ENCODE data around the gene ZNRF1. TPM values are rescaled to one million over a fixed set of nuclear protein-coding genes. Genes with fewer than 3 reads are reported as not detected.

ZNRF1 gene
- total and polyA plus RNA-seq, 2 of the 8 experiments (the other 6 are each of a cell fraction or from before 2014, with no cell fraction given), result 33.5 to 52.9 TPM

GRCh38 chr16:75112734-75113491 lies 114.1 kb downstream of the ZNRF1 start:
- Histone ChIP-seq H4K5ac (ENCODE audit: insufficient read length, low read depth, low read length) (no peak overlapping the region), H3K14ac (ENCODE audit: insufficient read length) (no peak overlapping the region), H3K23me2 (ENCODE audit: low read depth, low read length) (no peaks in the 10 kb centered on the region), H2BK5ac (ENCODE audit: low read depth, low read length) (peak overlapping the region; percentile 66; the same call in 1 of the 2 replicates), H3K4ac (replicated peaks; ENCODE audit: insufficient read length, low read depth, low read length) (no peak overlapping the region), H3K56ac (replicated peaks; ENCODE audit: insufficient read length, low read depth, low read length) (no peak overlapping the region), H4K91ac (replicated peaks; ENCODE audit: insufficient read length, low read length) (peak overlapping the region; percentile 34), H3K18ac (ENCODE audit: extremely low read depth, low read length) (peak overlapping the region; percentile 62; the same call in 1 of the 2 replicates), H3K23ac (ENCODE audit: insufficient read length) (no peak overlapping the region), H2BK20ac (ENCODE audit: low read length) (no peak overlapping the region), H3K79me1 (ENCODE audit: low read depth, low read length) (peaks cover 3% of the 10 kb centered on the region; the same call in 1 of the 2 replicates), H2BK15ac (ENCODE audit: low read length) (peak overlapping the region; percentile 88; the same call in 1 of the 2 replicates), H3K36me3 (ENCODE audit: control insufficient read depth in 2 of 4, insufficient read depth in 4 of 4, low read length in 3 of 4) (peaks cover 0 to 16% (median 3%) of the 10 kb centered on the region in 4 experiments; a peak in 2 of 8 replicates), H2BK12ac (ENCODE audit: low read depth, low read length) (peak overlapping the region; percentile 60; the same call in 1 of the 2 replicates), H4K20me1 (replicated peaks in 1 of 2; ENCODE audit: control insufficient read depth in 1 of 2, insufficient read depth in 2 of 2, low read length in 2 of 2) (peaks cover 2 to 3% of the 10 kb centered on the region in 2 experiments), H2AFZ (ENCODE audit: low read length) (no peak overlapping the region), H3K9me3 (ENCODE audit: insufficient read depth in 2 of 2, low read depth in 1 of 2, low read length in 1 of 2) (no peaks in the 10 kb centered on the region), H2BK120ac (replicated peaks; ENCODE audit: low read depth, low read length) (no peak overlapping the region), H4K8ac (ENCODE audit: extremely low read depth, insufficient read depth, low read length) (no peak overlapping the region), H3K4me3 (ENCODE audit: extremely low read depth in 1 of 4, insufficient read depth in 2 of 4, low read depth in 3 of 4, low read length in 4 of 4) (no peak overlapping the region), H3K4me1 (replicated peaks in 1 of 4; ENCODE audit: control insufficient read depth in 3 of 4, insufficient read depth in 4 of 4, low read length in 3 of 4) (peaks cover 9 to 53% (median 41%) of the 10 kb centered on the region in 4 experiments), H3K27ac (ENCODE audit: low read depth, low read length) (no peak overlapping the region), H3K79me2 (ENCODE audit: control insufficient read depth in 1 of 2, insufficient read depth in 2 of 2, low read length in 2 of 2) (no peaks in the 10 kb centered on the region; a peak in 1 of 4 replicates), H3K27me3 (replicated peaks in 1 of 4; ENCODE audit: control insufficient read depth in 3 of 4, extremely low read depth in 1 of 4, insufficient read depth in 3 of 4, low read length in 3 of 4) (no peaks in the 10 kb centered on the region), H2AK5ac (ENCODE audit: low read depth, low read length) (no peak overlapping the region), H3K4me2 (ENCODE audit: insufficient read depth in 1 of 2, low read depth in 2 of 2, low read length in 2 of 2) (no peak overlapping the region), H3K9ac (replicated peaks in 1 of 4; ENCODE audit: extremely low read depth in 1 of 4, low read depth in 3 of 4, low read length in 3 of 4) (peak overlapping the region in 1 of 4 experiments; percentile 7; a peak in 1 of 7 replicates)
- no peak for TF ChIP-seq PHF8 (conservative IDR thresholded peaks at IDR 0.05; ENCODE audit: low read depth, low read length)
- 0 out of 2 replicates have a peak, but pooled peaks have one; percentile 26 for TF ChIP-seq TCF12 (IDR thresholded peaks at IDR 0.05; ENCODE audit: low read depth, low read length)
- TF ChIP-seq SUZ12 (IDR thresholded peaks at IDR 0.05; ENCODE audit: low read length), result no peak
- no peak for TF ChIP-seq SP1 (IDR thresholded peaks at IDR 0.05; ENCODE audit: low read depth, low read length)
- TF ChIP-seq ATF2 (IDR thresholded peaks at IDR 0.05; ENCODE audit: low read length), result no peak
- no peak for TF ChIP-seq POLR2A (IDR thresholded peaks at IDR 0.05; ENCODE audit: control extremely low read depth in 1 of 2, low read depth in 2 of 2, low read length in 2 of 2)
- 91% methylated on average over 14 of the region's 14 CpGs; no CpG with 5 or more reads in 1 of the 2 experiments for WGBS, 2 experiments (ENCODE audit: extremely low coverage in 1 of 2, insufficient coverage in 1 of 2, insufficient read length in 1 of 2, insufficient replicate concordance in 2 of 2, low coverage in 1 of 2, low lambda C conversion rate in 2 of 2, missing lambda C conversion rate in 1 of 2)
- CTCF ChIA-PET (ENCODE audit: partially characterized antibody), result interaction anchor here (0.7 to 16.3 kb wide), 12 partner anchors 9 to 249 kb away, joined by 3 to 171 read pairs (median 30); partner anchors contain the start of genes WDR59 and ZNRF1
- no peak for DNase-seq (ENCODE audit: low read depth in 1 of 2, low spot score in 2 of 2)
- POLR2A ChIA-PET (ENCODE audit: partially characterized antibody), result interaction anchor here (1.0 to 6.0 kb wide), 8 partner anchors 8 to 239 kb away, joined by 3 to 62 read pairs (median 6); partner anchors contain the start of gene ZNRF1
- FAIRE-seq, result no peak

Measured in H1 (cell line).